ENCODE results near the gene FAM200B.
A peak's percentile ranks its signal among the peaks of the same experiment; 100 is the strongest.

Gene FAM200B

GRCh38 chr4:15681372-15682241 is at the start of gene FAM200B:
Gene FAM200B, plus strand, starts transcription at chr4:15681827. Its CDS starts 5,151 bp downstream, at chr4:15686978.
- DNase-seq (ENCODE audit: low spot score), result peak; percentile 99

GRCh38 chr4:15636818-15637217 is 44.8 kb upstream of the FAM200B start:
- no peak for DNase-seq (ENCODE audit: low spot score)

- DNase-seq (ENCODE audit: low spot score), result no peak
These were observed 43.2 kb upstream of the FAM200B start for GRCh38 chr4:15638418-15638817.

DNA sequence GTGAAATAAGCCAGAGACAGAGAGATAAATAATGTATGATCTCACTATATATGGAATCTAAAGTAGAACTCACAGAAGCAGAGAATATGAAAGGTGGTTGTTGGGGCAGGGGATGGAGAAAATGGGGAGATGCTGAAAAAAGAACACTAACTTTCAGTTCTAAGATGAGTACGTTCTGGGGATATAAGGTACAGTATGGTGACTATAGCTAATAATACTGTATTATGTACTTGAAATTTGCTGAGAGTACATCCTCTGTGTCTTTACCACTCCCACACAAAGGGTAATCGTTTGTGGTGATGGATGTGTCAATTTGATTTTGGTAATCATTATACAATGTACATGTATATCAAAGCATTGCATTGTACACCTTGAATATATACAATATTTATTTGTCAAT is 33.0 kb upstream of the FAM200B start:
- no peak for DNase-seq (ENCODE audit: low spot score)

- peak; percentile 79 for DNase-seq (ENCODE audit: low spot score)
These were observed 31.6 kb upstream of the FAM200B start for GRCh38 chr4:15649914-15650545.

- no peak for DNase-seq (ENCODE audit: low spot score)
These were observed 30.0 kb upstream of the FAM200B start for GRCh38 chr4:15651676-15652075.

DNA sequence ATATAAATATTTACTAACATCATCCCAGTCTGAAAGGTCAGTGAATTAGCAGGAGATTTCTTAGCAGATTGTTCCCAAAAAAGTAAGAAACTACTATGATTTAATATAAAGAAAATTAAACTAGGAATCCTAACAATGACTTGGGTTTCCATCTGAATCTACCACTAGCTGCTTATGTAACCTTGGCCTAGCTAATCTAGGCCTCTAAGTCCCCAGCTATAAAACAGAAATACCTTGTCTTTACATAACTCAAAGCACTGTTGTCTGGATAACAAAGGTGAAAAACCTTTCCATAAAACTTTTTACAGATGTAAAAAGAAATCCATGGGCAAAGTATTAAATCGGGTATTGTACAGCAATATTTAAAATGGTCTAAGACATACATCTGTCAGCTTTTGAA is 29.4 kb upstream of the FAM200B start:
- no peak for DNase-seq (ENCODE audit: low spot score)

DNA sequence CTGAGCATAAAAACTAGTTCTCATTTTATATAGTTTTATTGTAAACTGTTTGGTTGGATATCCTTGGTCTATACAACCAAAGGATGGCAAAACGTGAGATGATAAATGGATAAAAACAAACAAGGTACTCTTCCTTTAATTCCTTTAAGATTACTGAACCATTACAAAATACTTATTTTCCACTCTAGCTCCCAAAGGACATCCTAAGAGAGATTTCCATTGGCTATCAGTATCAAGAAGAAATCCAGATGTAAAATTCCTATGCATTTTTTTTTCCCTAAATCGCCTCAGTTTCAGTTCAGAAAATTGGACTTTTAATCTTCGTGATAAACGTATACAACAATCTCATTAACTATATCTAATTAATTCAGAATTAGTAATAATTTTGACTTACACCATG is 28.8 kb upstream of the FAM200B start:
- no peak for DNase-seq (ENCODE audit: low spot score)

- DNase-seq (ENCODE audit: low spot score), result no peak
These were observed 28.2 kb upstream of the FAM200B start for GRCh38 chr4:15653420-15653819.

DNA sequence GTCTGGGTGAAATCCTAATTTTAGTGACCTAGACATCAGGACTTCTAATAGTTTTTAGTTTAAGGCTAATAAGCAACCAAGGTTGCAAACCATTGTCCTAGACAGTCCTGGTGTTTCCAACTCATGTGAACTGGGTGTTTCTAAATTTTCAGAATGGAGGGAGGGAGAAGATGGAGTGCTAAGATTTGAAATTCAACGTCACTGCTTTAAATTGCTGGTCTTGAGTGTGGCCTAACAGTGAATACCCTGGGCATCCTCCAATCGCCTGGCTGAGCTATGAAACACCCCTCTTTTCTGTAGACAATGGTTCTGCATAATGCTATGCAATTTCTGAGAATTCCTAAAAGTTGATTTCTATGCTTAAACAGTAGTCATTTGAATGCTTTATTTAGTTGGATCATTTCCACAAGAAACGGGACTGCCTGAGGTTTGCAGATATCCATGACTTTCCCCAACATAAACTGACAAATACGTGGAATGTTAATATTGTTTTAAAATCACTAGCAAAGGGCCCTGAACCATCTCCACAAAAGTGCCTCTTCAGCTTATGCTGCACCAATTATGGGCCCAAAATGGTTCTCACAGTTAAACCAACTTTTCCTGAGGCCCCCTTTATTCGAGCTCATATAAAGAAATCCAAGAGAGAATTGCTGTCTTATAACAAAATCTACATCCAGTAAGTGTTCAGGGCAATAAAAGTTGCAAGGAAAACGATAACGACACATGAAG is 27.6 kb upstream of the FAM200B start:
- peak; percentile 52 for DNase-seq (ENCODE audit: low spot score)

DNA sequence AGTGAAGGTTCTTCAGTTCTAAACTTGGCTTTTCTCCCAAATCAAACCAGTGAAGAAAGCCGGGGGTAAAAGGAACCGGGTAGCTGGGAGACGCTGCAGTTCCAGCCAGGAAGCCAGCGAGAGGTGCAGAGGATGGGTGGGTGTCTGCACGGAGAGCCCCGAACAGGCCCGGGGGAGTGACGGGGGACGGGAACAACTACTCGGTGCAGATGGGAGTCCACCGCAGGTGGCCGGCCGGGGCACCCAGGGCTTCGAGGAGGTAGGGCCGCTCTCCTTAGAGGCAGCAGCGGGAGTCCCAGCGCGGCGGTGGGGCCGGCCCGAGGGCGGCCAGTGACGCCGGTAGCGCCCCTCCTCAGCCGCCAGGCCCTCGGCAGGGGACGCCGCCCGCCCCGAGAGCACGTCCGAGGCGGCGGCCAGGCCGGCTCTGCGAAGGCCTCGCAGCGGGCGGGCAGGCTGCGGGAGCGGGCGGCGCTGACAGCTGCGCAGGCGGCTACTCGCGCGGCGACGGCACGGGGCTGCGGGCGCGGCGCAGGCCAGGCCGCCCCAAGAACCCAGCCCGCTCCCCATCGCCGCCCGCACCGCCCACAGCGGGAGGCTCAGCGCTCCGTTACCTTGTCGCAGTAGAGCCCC is 26.9 kb upstream of the FAM200B start:
- peak; percentile 38 for DNase-seq (ENCODE audit: low spot score)

- DNase-seq (ENCODE audit: low spot score), result peak; percentile 80
These were observed 26.2 kb upstream of the FAM200B start, which contains the start of gene FBXL5 for GRCh38 chr4:15655223-15656037. Gene FBXL5, minus strand, starts transcription at chr4:15655357. Its CDS starts 70 bp downstream, at chr4:15655287.

DNA sequence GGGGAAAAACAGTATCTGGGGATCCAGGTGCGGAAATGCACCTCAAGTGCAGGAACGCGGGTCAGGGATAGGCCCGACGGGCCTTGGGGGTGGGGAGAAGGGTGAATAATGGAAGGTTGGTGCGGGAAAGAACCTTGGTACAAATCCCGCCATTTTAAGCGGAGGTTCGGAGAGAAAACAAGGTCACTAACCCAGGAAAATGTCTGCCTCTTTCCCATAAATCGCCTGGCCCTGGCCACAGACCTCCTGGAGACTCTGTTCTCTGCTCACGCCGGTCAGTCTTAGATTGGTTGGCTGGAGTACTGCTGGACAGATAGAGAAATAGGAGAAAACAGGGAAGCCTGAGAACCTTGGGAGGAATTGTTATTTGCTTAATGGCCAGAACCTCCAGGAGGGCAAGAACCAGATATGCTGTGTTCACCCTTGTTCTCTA is 25.6 kb upstream of the FAM200B start:
- DNase-seq (ENCODE audit: low spot score), result no peak

GRCh38 chr4:15657366-15657765 is 24.3 kb upstream of the FAM200B start:
- DNase-seq (ENCODE audit: low spot score), result no peak

DNA sequence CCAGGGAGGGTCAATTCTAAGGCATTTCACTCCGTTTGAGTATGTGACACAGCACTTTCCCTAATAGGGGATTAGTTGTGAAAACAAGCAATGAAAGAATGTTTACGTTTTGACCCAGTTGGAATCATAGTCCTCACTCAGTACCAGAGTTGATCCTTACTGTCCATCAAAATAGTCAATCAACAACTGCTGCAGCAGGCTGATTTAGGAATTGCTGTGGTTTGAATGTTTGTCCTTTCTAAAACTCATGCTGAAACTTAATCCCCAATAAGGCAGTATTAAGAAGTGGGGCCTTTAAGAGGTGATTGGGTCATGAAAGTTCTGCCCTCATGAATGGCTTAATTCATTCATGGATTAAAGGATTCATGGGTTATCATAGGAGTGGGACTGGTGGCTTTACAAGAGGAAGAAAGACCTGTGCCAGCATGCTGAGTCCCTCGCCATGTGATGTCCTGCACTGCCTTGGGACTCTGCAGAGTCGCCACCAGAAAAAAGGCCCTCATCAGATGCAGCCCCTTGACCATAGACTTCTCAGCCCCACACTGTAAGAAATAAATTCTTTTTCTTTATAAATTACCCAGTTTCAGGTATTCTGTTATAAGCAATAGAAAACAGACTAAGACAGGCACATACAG is 23.4 kb upstream of the FAM200B start:
- DNase-seq (ENCODE audit: low spot score), result no peak

DNA sequence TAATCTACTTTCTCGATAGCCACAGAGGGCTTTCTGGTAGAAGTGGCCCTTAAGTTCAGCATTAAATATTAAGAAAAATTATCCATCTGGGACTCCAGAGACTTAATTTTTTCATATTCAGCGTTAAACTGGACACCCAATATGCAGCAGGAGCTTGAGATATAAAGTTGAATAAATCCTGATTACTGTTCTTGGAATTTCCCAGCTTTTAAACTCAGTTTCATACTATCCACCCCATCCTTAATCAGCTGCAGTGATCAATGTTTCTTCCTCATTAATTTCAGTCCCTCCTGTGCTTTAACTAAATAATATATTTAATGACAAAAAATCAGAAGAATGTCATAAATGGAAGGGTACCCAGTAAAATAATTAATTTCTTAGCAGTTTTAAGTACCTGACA is 22.8 kb upstream of the FAM200B start:
- no peak for DNase-seq (ENCODE audit: low spot score)

DNA sequence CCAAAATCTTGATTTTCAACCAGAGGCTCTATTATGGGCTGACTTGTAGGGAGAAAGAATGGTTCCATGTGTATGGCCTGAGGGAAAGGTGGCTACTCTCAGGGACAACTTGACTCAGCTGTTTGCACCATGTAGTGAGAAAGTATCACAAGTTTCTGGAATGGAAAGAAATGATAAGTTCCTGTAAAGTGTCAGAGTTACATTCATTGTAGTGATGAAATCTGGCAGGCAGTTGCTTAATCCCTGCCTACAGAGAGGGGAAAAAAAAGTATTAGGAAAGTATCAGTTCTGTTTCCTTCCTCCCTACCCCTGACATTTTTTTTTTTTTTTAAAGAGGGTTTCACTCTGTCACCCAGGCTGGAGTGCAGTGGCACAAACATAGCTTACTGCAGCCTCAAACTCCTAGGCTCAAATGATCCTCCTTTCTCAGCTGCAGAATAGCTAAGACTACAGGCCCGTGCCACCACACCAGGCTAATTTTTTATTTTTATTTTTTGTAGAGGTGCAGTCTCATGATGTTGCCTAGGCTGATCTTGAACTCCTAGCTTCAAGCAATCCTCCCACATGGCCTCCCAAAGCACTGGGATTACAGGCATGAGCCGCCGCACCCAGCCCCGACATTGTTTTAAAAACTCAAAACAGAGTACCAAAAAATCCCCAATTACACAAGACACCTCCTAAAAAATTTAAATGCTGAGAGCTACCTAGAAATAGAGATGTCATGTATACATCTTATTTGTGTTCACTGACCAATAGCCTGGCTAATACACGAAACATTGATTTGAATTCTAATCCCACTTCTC is 21.7 kb upstream of the FAM200B start:
- DNase-seq (ENCODE audit: low spot score), result peak; percentile 37

DNA sequence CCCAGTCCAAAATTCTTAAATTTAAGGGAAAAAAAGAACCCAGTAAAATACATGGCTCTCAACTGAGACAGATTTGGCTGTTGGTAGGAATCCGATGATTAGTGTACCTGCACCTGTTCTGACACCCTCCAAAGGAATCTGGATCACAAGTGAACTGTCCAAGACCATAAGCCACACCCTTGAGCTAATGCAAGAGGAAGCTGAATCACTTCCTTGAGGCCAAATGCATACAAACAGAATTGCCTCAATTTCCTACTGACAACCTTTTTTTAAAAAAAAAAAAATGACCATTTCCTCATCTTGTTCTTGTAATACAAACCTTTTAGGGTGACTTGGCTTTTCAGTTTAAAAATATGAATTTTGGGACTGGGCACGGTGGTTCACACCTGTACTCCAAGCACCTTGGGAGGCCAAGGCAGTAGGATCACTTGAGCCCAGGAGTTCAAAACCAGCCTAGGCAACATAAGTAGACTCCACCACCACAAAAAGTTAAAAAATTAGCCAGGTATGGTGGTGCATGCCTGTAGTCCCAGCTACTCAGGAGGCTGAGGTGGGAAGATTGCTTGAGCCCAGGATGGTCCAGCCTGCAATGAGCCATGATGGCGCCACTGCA is 15.8 kb upstream of the FAM200B start:
- DNase-seq (ENCODE audit: low spot score), result peak; percentile 11

DNA sequence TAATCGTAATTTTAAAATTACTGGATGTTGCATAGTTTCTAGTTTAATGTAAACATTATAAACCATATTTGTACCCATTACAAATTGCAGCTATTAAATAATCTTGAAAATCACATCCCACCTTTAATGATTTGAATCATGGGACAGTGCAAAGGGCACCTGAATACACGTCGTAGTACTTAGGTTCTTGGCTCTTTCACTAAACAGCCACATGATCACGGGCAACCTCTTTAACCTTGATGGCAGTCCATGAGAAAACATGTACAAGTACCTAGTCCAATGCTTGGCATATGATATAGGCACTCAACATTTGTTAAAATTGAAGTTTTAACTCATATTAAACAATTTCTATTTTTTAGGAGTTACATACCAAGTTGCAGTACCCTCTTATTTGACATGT is 14.6 kb upstream of the FAM200B start:
- no peak for DNase-seq (ENCODE audit: low spot score)

Data from activated CD4-positive, alpha-beta T cell treated with anti-CD3 and anti-CD28 coated beads, Interleukin-2, Interleukin-4, amounts not matched to agents 100 ng/mL and 50 ng/mL, durations not matched to agents 16 hours and 8 hours (primary cell).